Gastroesophageal sphincter (tissue), 4 donors: ENCODE data around the gene SF3B3. TPM values are rescaled to one million over a fixed set of nuclear protein-coding genes. Genes with fewer than 3 reads are reported as not detected.
A peak's percentile ranks its signal among the peaks of the same experiment; 100 is the strongest.

Experiments
- ATAC-seq: fragments of 150-250 bp; one replicate; pipeline ENCODE4 v1.9.1; 2016; ENCODE audit warnings: mild to moderate bottlenecking, moderate library complexity
- H3K27ac ChIP-seq, 4 donors: fragments of 200-600 bp; sonication (generic) in 3 of 4; 1 replicate in 3 of 4; 2 replicates in 1 of 4; pipeline ENCODE4 v1.5.1; 2016 to 2019
- H3K27me3 ChIP-seq: fragments of 200-600 bp; sonication (generic); one replicate; pipeline ENCODE4 v1.5.1; 2019
- H3K36me3 ChIP-seq, 2 donors: fragments of 200-600 bp; sonication (generic); one replicate each; pipeline ENCODE4 v1.5.1; 2019; ENCODE audit warnings: control low read depth in 1 of 2
- H3K4me1 ChIP-seq, 3 donors: fragments of 200-600 bp; sonication (generic); 1 replicate in 2 of 3; 2 replicates in 1 of 3; pipeline ENCODE4 v1.5.1; 2016 to 2019; ENCODE audit warnings: control low read depth in 2 of 3
- H3K4me3 ChIP-seq, 2 donors: fragments of 200-600 bp; sonication (generic); one replicate each; pipeline ENCODE4 v1.5.1; 2019; ENCODE audit warnings: mild to moderate bottlenecking in 1 of 2, moderate library complexity in 1 of 2
- H3K9me3 ChIP-seq, 3 donors: fragments of 200-600 bp; sonication (generic); one replicate each; pipeline ENCODE4 v1.5.1; 2017 to 2019; ENCODE audit warnings: control low read depth in 2 of 3
- CTCF ChIP-seq, 4 experiments: fragments of 200-600 bp in 2 of 4; fragments of 450-650 bp in 2 of 4; sonication (generic) in 1 of 4; IDR thresholded peaks; one replicate each; pipeline ENCODE4 v1.5.1; 2017 to 2019; ENCODE audit warnings: antibody characterized with exemption in 4 of 4, mild to moderate bottlenecking in 2 of 4, moderate library complexity in 2 of 4
- EP300 ChIP-seq: sonication (generic); formaldehyde crosslinking; IDR thresholded peaks from one replicate; pipeline ENCODE4 v1.6.1; 2017; ENCODE audit warnings: antibody characterized with exemption, mild to moderate bottlenecking
- POLR2A ChIP-seq, 2 donors: fragments of 450-650 bp; IDR thresholded peaks; one replicate each; pipeline ENCODE4 v1.6.1; 2017; ENCODE audit warnings: antibody characterized with exemption in 2 of 2, mild to moderate bottlenecking in 2 of 2, moderate library complexity in 1 of 2
- POLR2AphosphoS5 ChIP-seq: sonication (generic); formaldehyde crosslinking; IDR thresholded peaks from one replicate; pipeline ENCODE4 v1.6.1; 2017; ENCODE audit warnings: antibody characterized with exemption
- WGBS, 2 donors: methylation state at CpG; one replicate each; pipeline ENCODE4 v1.1.5; 2018; ENCODE audit warnings: low coverage in 1 of 2; 5-methylcytosine and 5-hydroxymethylcytosine counted together
- total RNA-seq, 4 donors: library from RNA; depleted of rRNA; stranded (reverse); fragments of >200 nt; gene quantifications; one replicate each; pipeline ENCODE4 v1.1.0, GENCODE V29; 2016

The SF3B3 gene
- total RNA-seq, 4 donors from 2014 or later, result 73.3 to 115 (median 92.8) TPM

DNA sequence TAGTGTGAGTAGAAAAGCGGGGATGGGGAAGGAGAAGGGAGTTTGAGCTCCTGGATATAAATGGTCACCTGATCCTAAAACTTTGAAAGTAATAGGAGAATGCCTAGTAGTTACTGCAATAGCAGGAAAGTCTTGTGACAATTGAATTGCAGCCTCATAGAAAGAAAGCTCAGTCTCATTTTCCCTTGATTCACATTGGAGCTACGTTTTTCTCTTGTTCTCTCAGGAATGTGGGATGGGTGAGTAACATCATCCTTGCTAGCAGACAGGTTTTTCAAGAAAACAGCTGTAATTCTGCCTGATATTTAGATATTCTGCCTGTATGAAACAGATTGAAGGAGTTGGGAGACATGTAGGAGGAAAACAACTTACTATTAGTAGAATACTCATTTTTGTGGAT lies 25.3 kb downstream of the SF3B3 start:
- H3K27me3 ChIP-seq, result no peaks in the 10 kb centered on the region
- no peaks in the 10 kb centered on the region for H3K9me3 ChIP-seq
- WGBS, 2 donors, result 59 to 65% methylated on average over 2 of the region's 2 CpGs
- no peak for TF ChIP-seq POLR2A (IDR thresholded peaks at IDR 0.05)
- no peak for TF ChIP-seq POLR2AphosphoS5
- TF ChIP-seq CTCF (IDR thresholded peaks at IDR 0.05), result no peak
- TF ChIP-seq EP300, result no peak
- no peak overlapping the region for H3K27ac ChIP-seq
- H3K4me1 ChIP-seq, result peaks cover 0 to 6% (median 0%) of the 10 kb centered on the region in 3 donors
- ATAC-seq, result no peak
- peaks cover 14 to 100% of the 10 kb centered on the region in 2 donors for H3K36me3 ChIP-seq
- no peak overlapping the region for H3K4me3 ChIP-seq

- Histone ChIP-seq H3K4me1 (peaks cover 0 to 7% (median 0%) of the 10 kb centered on the region in 3 donors), H3K4me3 (no peak overlapping the region), H3K9me3 (no peaks in the 10 kb centered on the region), H3K27me3 (no peaks in the 10 kb centered on the region), H3K36me3 (peaks cover 12 to 100% of the 10 kb centered on the region in 2 donors), H3K27ac (no peak overlapping the region)
- no peak for TF ChIP-seq EP300
- no peak for TF ChIP-seq POLR2AphosphoS5
- no peak for TF ChIP-seq CTCF (IDR thresholded peaks at IDR 0.05)
- no peak for TF ChIP-seq POLR2A (IDR thresholded peaks at IDR 0.05)
- 86 to 91% methylated on average over 1 of the region's 1 CpG for WGBS, 2 donors
- ATAC-seq, result no peak
Observed at GRCh38 chr16:70550082-70550481, 26.5 kb downstream of the SF3B3 start.

GRCh38 chr16:70551788-70552187 lies 28.2 kb downstream of the SF3B3 start:
- WGBS, 2 donors, result 64 to 72% methylated on average over 2 of the region's 3 CpGs
- ATAC-seq, result no peak

GRCh38 chr16:70552675-70553074 lies 29.1 kb downstream of the SF3B3 start:
- no peaks in the 10 kb centered on the region for H3K9me3 ChIP-seq
- H3K4me3 ChIP-seq, result no peak overlapping the region
- TF ChIP-seq CTCF (IDR thresholded peaks at IDR 0.05) (no peak), POLR2A (IDR thresholded peaks at IDR 0.05) (no peak), EP300 (no peak), POLR2AphosphoS5 (no peak)
- peaks cover 0 to 7% (median 0%) of the 10 kb centered on the region in 3 donors for H3K4me1 ChIP-seq
- 91% methylated on average over 8 of the region's 8 CpGs for WGBS, 2 donors
- H3K27me3 ChIP-seq, result no peaks in the 10 kb centered on the region
- H3K36me3 ChIP-seq, result peaks cover 14 to 100% of the 10 kb centered on the region in 2 donors
- ATAC-seq, result no peak
- H3K27ac ChIP-seq, result no peak overlapping the region

More at GRCh38 chr16:70551788-70552187, 28.2 kb downstream of the SF3B3 start:
- H3K36me3 ChIP-seq, result peaks cover 14 to 100% of the 10 kb centered on the region in 2 donors
- H3K4me3 ChIP-seq, result no peak overlapping the region
- no peak overlapping the region for H3K27ac ChIP-seq
- no peaks in the 10 kb centered on the region for H3K27me3 ChIP-seq
- peaks cover 0 to 7% (median 0%) of the 10 kb centered on the region in 3 donors for H3K4me1 ChIP-seq
- TF ChIP-seq CTCF (IDR thresholded peaks at IDR 0.05) (no peak), POLR2AphosphoS5 (no peak), EP300 (no peak), POLR2A (IDR thresholded peaks at IDR 0.05) (no peak)
- H3K9me3 ChIP-seq, result no peaks in the 10 kb centered on the region

GRCh38 chr16:70553645-70554044 lies 30.0 kb downstream of the SF3B3 start:
- Histone ChIP-seq H3K4me3 (no peak overlapping the region), H3K9me3 (no peaks in the 10 kb centered on the region), H3K36me3 (peaks cover 14 to 100% of the 10 kb centered on the region in 2 donors), H3K27me3 (no peaks in the 10 kb centered on the region), H3K4me1 (peaks cover 0 to 7% (median 0%) of the 10 kb centered on the region in 3 donors), H3K27ac (no peak overlapping the region)
- TF ChIP-seq POLR2A (IDR thresholded peaks at IDR 0.05) (no peak), POLR2AphosphoS5 (no peak), CTCF (IDR thresholded peaks at IDR 0.05) (no peak), EP300 (no peak)
- ATAC-seq, result peak; percentile 43
